Bone marrow (tissue), 2 donors: ENCODE data around the gene TBC1D9.

Experiments
- DNase-seq, 2 donors: peaks; one replicate each; lab custom pipeline; 2025; lab: John Stamatoyannopoulos, UW

TBC1D9 gene

DNA sequence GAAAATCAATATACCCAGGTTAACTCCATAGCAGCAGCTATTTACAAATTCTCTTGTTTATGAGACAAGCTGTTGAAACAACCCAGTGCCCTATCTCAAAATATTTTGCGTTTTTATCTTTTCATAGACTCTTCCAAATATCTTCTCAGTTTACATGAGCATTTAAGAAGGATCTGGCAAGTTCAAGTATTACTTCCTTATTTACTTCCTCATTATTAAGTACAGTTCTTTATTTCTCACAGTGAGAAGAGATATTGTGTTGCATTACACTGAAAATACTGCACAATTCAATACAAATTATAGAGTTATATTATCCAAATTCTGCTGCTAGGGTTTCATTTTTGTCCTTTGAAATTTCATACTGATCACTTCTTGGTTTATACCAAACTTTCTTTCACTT is 143.8 kb downstream of the TBC1D9 start:
- DNase-seq = no peak

DNA sequence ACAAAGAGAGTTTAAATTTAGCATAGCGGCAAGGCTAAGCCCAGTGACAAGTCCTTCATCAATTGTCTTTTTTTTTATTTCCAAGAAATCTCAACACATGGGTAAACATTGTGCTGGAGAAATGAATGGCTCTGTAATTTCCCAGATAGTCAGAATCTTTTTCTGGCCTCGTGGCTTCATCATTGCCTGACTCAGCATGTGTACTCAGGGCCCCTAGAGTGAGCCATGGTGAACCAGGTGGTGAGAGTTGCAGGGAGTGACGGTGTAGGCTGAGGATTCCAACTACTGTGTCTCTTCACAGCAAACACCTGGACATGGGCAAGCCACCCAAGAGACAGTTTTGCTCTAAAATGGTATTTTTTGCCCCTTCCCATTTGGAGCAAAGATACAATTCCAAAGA is 144.3 kb downstream of the TBC1D9 start:
- DNase-seq = no peak

DNA sequence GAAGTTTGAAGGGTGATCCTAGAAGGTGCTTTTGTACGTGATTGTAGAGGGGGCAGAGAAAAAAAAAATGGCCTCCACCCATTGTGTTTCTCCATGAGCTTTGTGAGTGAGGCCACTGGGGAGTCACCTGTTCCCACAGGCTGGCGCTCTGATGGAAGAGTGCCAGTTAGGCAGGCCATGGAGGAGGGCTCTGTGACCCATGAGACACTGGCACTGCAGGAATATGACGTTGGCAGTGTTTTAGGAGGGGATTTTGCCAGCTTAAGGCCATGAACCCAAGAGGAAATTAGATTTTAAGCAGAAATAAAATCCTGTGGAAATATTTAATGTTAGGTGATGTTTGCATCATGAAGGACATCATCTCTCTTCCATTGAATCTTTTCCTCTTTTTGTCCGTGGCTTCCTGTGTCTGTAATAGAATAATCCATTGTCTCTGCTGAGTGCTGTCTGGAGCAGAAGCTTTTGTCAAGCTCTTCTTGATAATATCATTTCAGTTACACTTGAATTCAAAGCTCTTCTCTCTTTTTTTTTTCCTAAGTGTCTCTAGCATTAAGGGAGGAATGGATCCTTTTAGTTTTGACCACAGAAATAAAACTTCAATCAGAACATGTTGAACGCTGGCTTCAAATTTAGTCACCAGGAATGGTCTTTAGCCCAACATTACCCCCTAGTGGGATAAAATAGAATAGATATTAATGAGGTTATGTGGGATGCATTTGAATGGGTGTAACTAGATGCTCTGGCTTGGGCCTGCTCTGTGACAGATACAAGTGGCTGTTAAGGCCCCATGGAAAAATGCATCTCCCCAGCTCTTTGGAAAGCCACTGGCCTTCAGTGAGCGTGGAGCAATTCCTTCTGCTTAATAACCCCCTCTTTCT is 146.4 kb downstream of the TBC1D9 start:
- no peak for DNase-seq

DNA sequence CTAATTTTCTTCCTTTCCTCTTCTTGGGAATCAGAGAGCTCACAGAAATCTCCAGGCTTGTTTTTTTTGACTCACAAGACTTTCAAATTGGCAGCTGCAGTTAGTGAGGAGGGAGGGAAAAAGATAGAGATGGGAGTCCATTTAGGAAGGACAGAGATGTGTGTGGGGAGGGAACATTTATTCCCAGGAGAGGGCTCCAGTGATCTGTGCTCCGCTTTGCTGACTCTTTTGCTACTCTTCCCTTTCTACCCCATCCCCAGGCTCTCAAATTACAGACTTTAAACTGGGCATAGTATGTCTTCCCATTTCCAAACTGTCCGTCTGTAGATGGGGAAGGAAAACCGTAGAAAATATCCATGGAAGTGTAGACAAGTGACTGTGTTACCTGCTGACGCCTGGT is 148.3 kb downstream of the TBC1D9 start:
- no peak for DNase-seq

DNA sequence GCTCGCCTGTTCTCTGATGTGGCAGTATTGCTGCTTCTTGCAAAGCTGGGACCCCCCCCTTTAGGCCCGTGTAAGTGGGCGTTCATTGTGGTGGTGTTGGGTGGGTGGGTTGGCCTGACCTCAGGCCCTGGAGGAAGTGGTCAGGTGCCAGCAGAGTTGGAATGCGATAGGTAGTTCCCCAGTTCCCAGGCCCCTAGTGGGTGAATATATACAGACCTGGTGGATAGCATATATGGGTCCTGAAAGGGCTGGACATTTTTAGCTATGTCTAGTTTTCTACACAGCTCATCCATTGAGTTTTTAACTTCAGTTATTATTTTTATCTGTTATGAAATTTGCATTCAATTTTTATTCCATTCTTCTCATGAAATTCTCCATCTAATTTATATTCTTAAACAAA is 151.6 kb downstream of the TBC1D9 start:
- no peak for DNase-seq

DNA sequence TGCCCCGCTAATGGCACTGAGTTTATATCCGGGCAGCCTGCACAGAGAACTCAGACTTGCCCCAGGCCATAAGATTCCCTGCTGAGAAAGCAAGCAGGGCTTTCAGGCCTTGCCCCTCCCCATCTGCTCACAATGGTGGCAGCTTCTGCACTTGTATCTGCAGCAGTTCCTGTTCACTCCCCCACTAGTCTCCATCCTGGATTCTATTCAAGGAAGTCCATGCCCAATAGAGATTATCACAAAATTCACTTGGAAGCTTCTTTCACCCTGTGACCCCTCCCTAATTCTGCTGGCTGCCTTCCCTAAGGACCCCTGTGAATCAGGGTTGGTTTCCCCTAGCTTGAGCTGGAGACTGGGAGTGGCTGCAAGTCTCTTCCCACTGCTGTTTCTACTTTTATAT is 152.9 kb downstream of the TBC1D9 start:
- DNase-seq = no peak

DNA sequence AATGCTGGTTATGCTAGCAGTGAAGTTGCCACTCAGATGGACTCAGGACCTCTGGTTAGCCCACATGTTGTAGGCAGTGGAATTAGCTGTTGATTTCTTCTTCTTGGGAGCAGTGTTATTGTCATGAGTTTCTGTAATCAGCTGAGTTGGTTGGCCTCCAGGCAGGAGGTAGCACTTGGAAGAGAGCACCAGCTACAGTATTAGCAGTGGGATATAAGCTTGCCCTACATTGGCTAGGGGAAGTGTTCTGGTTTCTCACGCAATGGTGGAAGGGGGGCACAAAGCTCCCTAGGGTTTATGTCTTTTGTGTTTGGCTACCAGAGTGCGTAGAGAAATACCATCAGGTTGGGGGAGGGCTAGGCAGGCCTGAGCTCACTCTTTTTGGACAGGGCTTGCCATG is 153.5 kb downstream of the TBC1D9 start:
- no peak for DNase-seq

DNA sequence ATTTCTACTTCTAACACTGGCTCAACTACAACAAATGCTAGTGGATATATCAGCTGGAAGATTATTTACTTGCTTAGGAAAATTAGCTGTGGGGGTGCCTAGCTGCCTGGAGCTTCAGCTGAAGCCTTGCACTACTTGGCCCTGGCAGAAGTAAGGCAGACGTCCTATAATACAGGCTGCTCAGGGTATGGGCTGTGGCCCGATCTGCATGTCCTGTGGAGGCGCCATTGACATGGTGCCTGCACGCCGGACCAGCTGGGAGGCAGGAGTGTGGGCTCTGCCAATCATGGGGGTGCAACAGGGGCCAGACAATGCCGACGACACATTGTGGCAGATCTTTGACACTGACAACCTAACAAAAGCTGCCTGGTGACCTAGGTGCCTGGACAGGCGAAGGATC is 155.8 kb downstream of the TBC1D9 start:
- DNase-seq = no peak

DNA sequence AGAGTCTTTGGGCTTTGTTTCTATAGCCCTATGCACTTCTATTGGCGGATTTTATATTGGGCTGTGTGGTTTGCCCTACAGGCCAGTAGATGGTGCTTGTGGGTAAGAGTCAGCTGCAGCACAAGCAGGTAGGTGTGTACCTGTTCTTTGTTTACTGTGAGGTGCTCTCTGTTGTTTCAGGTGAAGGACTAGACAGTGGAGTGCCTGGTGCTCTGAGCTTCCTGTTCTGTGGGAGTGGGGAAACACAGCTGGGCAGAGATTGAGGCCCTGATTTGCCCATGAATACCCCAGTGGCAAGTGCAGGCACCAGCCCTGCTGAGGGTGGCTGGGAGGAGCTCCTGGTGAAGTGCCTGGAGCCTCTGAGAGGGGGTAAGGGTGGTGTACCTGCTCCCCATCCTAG is 161.1 kb downstream of the TBC1D9 start:
- no peak for DNase-seq

DNA sequence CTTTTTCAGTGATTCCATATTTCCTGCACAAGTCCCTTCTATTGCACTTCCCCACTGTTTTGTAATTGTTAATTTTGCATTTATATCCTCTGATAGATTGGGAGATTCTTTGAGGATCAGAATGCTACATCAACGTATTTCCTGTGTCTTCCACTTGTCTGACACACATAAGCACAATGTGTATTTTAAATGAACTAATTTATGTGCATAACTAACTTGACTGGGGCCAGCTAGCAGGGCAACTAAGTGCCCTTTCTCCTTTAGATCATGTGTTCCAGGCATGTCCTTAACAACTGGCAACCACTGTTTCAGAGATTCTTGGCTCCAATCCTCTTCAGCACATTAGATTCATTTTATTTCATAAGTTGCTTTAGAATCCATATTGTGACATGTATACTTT is 171.7 kb downstream of the TBC1D9 start:
- DNase-seq = no peak

DNA sequence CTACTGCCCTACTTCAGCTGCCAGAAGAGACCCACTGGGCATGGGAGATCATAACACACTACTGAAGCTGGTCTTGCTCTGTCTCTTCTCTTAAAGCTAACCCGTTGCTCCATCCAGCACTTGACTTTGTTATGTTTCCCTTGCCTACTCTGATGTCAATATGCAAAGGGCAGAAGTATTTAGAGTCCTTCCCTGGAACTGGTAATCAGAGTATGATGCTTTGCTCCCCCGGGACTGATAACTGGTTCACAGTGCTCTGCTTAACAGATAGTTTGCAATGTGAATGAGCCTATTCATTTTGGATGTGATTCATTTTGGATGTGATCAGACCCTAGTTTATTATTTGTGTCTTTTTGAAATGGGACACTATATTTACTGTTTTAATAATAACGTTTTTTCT is 175.1 kb downstream of the TBC1D9 start:
- no peak for DNase-seq

DNA sequence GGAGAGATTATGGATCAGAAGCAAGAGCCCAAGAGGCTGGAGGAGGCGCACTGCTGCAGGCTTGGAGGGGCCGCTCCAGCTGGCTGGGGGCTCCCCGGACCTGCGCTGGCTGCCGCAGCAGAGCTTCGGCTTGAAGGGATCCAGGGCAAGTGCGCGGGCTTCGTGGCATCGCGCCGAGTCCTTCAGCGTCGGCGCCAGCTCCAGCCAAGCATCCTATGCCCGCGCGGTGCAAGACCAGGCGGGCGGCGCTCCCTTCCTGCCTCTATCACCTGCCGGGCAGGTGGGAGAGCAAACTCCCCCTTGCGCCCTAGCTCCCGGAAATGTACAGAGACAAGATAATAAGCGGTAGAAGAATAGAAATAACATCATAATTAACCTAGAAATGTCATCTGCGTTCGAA is 176.9 kb downstream of the TBC1D9 start:
- no peak for DNase-seq

DNA sequence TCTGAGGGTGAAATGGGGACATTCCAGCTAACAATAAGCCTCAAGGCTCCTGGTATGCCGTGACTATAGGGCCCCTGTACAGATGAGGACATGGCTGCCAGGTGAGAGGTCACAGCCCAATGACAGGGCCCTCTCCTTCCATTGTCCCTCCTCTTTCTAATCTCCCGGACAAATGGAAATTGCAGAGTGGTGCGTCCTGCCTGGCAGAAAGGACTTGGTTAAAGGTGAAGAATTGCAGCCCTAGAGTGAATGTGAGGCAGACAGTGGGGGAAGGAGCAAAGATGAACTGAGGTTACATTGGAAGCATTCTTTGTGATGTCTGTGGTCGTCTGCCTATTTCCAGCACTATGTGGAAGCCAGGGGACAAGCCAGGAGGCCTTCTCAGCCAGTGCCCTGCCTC is 180.7 kb downstream of the TBC1D9 start:
- no peak for DNase-seq

DNA sequence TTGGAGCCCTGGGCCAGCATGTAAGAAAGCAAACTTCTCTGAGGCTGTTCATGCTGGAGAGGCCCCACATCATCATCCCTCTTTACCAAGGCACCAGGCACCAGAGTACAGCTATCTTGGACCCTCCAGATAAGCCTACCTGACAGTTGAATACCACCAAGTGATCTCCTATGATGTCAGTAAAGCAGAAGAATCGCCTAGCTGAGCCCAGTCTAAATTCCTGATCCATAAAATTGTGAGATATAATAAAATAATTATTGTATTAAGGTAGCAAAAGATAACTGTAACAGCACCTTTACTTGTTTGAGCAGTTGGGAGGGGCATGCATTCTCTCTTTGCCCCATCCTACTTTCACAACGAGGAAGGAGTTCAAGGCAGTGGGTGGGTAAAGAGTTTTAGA is 184.6 kb downstream of the TBC1D9 start:
- DNase-seq = no peak
